ENCODE measurements around the gene CPNE2.

CPNE2 gene

DNA sequence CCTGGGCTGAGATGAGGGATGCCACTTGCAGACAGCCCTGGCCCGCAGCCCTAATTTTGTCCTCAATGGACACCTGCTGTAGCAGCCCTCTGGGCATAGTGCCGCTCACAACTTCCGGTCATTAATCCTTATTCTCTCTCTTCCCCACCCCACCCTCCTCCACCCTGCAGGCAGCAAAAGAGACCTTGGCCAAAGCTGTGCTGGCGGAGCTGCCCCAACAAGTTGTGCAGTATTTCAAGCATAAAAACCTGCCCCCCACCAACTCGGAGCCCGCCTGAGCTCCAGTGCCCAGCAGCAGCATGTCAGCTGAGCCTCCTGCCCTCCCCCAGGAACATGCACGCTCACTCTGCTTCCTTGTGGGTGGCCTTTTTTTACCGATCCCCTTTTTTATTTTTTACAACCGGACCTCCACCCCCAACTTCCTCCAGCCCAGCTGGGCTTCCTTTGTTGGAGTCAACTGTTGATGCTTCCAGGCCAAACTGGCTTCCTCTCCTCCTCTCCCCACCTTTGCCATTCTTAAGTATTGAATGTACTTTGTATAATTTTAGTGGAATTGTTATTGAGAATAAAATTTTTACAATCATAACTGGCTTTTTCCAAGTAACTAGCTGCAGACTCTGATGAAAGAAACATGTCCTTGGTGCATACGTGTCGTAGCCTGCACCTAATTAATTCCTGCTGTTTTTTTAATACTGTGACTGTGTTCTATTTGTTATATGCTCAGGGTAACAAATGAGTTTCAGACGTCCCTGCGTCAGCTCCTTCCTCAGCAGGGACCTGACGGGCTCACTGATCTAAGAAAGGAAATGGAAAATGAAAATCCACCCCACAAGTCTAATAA is 55.2 kb downstream of the CPNE2 start:
- no peak for DNase-seq

DNA sequence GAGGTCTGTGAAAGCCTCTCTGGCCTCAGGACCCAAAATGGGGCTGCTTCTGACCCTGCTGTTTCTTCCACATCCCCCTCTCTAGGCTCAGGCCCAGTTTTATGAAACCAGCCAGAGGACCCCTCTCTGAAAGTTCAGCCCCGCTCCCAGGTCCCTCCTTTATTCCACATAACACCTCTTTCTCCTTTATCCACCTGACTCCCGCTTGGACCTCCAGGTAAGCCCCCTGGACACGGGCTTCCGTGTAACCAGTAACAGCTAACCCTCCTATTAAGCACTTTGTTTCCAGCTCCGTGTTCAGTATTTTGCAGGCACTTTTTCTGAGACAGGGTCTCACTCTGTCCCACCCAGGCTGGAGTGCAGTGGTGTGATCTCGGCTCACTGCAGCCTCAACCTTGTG is 56.1 kb downstream of the CPNE2 start:
- DNase-seq, result no peak

- DNase-seq, result no peak
Measured at GRCh38 chr16:57149391-57149790, 57.0 kb downstream of the CPNE2 start.

DNA sequence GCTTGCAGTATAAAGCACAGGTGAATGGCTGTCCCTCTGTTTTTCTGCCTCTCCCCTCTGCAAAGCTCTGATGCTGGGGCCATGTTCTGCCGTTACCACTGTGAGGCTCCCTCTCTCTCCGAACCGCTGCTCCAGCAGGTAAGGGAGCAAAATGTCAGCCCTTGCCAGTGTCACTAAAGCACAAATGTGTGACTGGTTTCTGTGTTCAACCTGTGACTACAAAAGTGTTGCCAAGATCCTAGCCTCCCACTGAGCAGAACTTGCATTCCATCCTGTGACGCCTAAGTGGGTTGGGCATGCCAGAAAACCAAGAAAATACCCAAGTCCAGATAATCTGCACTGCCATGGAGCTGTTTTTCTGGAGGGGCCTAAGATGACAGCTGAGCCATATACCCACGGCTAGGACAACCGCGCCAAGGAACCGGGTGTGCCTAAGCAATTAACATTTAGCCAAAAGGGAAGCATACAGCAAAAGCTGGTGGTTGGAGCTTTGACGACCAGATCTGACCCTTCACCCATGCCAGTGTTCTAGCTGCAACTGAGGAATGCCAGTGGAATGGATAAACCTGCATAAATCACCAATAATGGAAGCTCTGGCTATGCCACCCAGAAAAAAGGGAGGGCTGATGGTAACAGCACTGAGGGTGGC is 58.4 kb downstream of the CPNE2 start:
- DNase-seq, result no peak

GRCh38 chr16:57151369-57151768 is 59.0 kb downstream of the CPNE2 start:
- no peak for DNase-seq

DNA sequence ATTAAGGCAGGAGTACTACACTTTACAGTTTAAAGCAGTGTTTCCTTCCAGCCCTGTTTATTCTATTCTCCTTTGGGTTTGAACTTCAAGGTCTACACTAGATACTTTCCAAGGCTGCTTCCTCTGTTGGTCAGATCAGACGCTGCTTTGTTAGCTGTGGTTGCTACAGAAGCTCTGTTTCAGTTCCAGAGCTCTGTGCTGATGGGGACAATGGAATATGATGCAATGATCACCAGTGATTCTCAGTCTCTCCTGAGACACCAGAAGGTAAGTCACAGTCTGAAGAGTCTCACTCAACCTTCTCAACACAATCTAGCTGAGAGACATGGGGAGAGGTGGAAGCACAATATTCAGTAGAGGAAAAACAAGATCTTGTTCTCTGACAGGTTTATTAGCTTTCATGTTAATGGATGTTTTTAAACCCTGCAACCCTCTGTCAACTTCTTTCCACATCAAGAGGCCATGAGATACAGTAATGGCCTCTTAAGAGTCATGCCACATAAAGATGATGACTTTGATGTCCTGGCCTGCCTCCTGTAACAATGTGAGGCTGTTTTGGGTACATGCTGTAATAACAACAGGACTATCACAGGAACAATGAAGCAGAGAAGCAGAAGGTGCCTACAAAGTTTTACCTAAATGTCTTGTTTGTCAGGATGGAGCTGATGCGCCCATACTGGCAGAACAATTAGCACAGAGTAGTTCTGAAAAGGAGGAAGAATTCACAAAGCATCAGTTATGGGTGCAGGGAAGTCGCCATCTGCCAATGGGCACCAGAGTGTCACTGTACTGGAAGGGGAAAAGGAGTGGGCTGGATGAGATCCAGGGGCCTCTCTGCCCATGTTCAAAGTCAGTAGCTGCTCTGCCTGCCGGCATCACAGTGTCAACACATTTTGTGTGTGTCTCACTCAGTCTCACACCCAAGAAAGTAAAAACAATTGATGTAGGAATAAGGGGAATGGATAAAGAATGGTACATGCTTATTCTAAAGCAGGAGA is 60.0 kb downstream of the CPNE2 start:
- no peak for DNase-seq

GRCh38 chr16:57153841-57154240 is 61.5 kb downstream of the CPNE2 start:
- no peak for DNase-seq

DNA sequence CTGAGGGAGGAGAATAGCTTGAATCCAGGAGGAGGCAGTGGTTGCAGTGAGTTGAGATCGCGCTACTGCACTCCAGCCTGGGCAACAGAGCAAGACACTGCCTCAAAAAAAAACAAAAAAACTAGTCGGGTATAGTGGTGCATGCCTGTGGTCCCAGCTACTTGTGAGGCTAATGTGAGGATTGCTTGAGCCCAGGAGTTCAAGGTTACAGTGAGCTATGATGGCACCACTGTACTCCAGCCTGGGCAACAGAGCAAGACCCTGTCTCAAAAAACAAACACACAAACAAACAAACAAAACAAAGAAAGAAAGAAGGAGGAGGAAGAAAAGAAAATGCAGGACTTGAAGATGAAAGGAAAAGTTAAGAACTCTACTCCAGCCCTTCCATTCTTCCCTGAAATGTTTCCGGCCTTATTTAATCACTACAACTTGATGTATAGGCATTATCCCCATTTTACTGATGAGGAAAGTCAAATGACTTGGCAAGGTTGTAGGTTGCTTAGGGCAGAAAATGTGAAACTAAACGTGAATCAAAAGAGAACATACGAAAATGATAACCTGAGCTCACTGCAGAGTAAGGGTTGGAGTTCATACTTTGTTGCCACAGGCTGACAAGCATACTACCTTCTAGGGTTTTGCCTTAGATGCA is 63.4 kb downstream of the CPNE2 start:
- DNase-seq, result no peak

DNA sequence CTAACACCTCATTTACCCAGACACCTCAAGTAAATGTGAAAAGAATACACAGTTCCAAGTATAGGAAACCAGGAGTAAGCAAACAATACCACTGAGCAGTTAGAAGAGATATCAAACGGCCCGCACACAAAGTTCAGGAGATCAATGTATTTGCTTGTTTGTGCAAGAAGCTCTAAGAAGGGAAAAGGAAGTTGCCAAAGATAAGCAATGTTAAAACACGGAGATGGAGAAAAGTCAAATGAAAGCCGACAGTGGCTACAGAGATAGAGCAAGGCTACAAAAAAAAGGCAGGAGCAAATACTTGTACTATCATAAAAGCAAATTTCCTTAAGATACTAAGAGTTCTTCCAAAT is 63.9 kb downstream of the CPNE2 start:
- DNase-seq, result no peak

- DNase-seq, result no peak
Measured at GRCh38 chr16:57157533-57157932, 65.2 kb downstream of the CPNE2 start.

DNA sequence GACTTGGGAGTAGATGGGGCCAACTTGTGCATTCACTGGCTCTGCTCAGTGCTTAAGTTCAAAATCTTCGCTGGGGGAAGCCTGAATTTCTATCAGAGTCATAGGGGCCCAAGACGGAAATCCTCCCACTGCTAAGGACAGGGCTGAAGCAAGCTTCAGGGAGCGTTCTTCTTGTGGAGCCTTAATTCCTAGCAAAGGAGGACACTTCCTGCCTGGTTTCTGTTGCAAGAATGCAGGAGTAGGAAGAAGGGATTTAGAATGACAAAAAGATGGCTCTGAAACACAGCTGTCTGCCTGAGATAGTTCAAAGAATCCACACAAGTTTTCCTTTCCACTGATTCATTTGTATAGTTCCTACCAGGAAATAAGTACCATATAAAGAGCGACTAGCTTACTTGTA is 67.1 kb downstream of the CPNE2 start:
- no peak for DNase-seq

- DNase-seq, result no peak
Measured at GRCh38 chr16:57163842-57164241, 71.5 kb downstream of the CPNE2 start.

GRCh38 chr16:57165483-57165882 is 73.1 kb downstream of the CPNE2 start:
- DNase-seq, result no peak

- peak; percentile 44 for DNase-seq
Measured at GRCh38 chr16:57165938-57166337, 73.6 kb downstream of the CPNE2 start.

- no peak for DNase-seq
Measured at GRCh38 chr16:57166451-57166850, 74.1 kb downstream of the CPNE2 start.

- DNase-seq, result no peak
Measured at GRCh38 chr16:57166951-57167350, 74.6 kb downstream of the CPNE2 start.

- DNase-seq, result no peak
Measured at GRCh38 chr16:57167538-57167937, 75.2 kb downstream of the CPNE2 start.

DNA sequence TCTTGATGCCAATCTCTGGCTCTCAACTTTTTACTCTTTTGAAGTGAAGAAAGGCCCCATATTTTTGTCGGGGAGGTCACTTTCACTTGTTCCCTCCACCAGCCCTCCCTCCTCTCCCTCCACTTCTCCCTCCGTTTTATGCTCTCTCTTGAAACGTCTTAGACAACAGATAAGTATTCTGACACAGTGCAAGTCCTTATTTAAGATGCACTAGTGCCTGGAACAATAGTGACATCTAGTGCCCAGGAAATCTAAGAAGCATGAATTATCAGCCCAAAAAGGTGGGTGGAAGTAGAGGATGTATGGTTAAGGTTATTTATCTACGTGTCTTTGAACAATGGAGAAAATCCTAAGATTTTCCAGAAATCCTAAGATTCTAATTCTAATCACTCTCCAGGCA is 75.6 kb downstream of the CPNE2 start:
- DNase-seq, result peak; percentile 74

DNA sequence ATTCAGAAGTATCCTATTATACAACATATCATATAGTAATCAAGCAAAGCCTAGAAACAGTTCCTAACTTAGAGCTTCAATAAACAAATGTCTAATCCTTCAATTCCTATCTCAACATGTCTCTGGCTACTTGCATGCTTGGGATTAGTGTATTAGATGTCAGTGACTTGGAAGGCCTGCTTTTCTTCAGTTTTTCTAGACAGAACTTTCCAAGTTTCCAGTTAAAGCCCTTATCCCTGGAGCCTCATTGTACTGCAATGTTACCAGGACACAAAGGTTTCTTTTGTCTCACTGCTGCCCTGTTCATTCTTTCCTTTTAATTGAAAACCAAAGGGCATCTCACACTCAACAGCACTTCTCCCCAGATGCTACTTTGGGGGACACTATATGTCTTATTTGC is 76.9 kb downstream of the CPNE2 start:
- no peak for DNase-seq

DNA sequence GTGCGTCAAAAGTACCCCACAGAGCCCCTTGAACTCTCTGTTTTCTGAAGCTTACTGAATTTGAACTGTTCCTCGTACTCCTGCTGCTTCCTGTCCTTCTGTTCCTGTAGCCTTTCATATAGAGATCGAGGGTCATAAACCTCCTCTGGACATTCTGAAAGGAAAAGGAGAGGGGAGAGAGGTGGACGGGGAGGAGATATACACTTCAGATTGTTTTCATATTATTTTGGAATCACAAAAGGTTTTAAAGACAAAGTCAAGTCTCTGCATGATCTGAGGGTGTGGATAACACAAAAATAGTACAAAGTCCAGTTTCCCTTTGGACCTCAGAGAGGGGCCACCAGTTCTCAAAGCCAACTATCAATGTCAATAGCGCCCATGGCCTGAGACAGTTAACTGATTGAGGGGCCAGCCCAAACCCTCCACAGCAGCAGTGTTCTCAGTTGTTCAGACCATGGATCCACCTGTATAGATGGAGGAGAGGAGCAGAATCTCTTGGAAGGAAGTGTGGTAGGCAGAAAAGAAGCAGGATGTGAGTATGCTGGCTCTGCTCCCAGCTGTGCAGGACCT is 80.4 kb downstream of the CPNE2 start:
- no peak for DNase-seq

- no peak for DNase-seq
Measured at GRCh38 chr16:57175896-57176295, 83.5 kb downstream of the CPNE2 start.

GRCh38 chr16:57178196-57178595 is 85.8 kb downstream of the CPNE2 start:
- no peak for DNase-seq

DNA sequence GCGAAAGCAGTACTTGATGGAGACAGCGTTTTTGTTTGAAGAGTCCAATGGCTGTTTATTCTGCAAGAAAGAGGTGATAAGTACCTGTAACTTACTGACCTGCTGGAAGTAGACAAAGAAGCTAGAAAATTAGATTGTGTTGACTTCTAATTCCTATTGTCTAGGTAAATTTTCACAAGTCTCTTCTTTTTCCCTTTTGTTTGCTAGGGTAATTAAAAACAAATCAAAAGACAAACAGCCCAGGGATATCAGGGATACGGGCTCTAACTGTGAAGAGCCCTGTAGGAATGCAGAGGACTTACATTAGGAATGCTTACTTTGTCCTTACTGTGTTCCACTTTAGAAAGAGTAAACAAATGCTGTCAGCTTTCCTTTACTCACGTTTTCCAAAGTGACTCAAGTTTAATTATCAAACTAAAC is 86.4 kb downstream of the CPNE2 start:
- no peak for DNase-seq
